ENCODE data around the gene ATG4A. TPM values are rescaled to one million over a fixed set of nuclear protein-coding genes. Genes with fewer than 3 reads are reported as not detected.

The ATG4A gene
- total RNA-seq, 1 experiment from 2014 or later = 3.5 TPM

- H3K4me3 Mint-ChIP-seq = no peak overlapping the region
- TF ChIP-seq HMGA2 (CRISPR knock-in tag; IDR thresholded peaks at IDR 0.05) (no peak), ZNF281 (CRISPR knock-in tag; IDR thresholded peaks at IDR 0.05) (no peak), ATF1 (CRISPR knock-in tag; IDR thresholded peaks at IDR 0.05) (no peak), CDX4 (CRISPR knock-in tag; IDR thresholded peaks at IDR 0.05; ENCODE audit: borderline replicate concordance) (no peak), FOXK1 (CRISPR knock-in tag; IDR thresholded peaks at IDR 0.05) (no peak), JUN (CRISPR knock-in tag; IDR thresholded peaks at IDR 0.05) (no peak), E2F5 (CRISPR knock-in tag; IDR thresholded peaks at IDR 0.05) (no peak), MYBL2 (CRISPR knock-in tag; IDR thresholded peaks at IDR 0.05) (no peak), ATF2 (CRISPR knock-in tag; IDR thresholded peaks at IDR 0.05; ENCODE audit: borderline replicate concordance, low read depth) (no peak), TCF7 (CRISPR knock-in tag; IDR thresholded peaks at IDR 0.05; ENCODE audit: low read depth) (no peak)
- TF ChIP-seq, protein P1, sequence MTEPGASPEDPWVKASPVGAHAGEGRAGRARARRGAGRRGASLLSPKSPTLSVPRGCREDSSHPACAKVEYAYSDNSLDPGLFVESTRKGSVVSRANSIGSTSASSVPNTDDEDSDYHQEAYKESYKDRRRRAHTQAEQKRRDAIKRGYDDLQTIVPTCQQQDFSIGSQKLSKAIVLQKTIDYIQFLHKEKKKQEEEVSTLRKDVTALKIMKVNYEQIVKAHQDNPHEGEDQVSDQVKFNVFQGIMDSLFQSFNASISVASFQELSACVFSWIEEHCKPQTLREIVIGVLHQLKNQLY (CRISPR knock-in tag; IDR thresholded peaks at IDR 0.05) = no peak
- TF ChIP-seq, protein P2, sequence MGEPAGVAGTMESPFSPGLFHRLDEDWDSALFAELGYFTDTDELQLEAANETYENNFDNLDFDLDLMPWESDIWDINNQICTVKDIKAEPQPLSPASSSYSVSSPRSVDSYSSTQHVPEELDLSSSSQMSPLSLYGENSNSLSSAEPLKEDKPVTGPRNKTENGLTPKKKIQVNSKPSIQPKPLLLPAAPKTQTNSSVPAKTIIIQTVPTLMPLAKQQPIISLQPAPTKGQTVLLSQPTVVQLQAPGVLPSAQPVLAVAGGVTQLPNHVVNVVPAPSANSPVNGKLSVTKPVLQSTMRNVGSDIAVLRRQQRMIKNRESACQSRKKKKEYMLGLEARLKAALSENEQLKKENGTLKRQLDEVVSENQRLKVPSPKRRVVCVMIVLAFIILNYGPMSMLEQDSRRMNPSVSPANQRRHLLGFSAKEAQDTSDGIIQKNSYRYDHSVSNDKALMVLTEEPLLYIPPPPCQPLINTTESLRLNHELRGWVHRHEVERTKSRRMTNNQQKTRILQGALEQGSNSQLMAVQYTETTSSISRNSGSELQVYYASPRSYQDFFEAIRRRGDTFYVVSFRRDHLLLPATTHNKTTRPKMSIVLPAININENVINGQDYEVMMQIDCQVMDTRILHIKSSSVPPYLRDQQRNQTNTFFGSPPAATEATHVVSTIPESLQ (CRISPR knock-in tag; IDR thresholded peaks at IDR 0.05) = no peak
- TF ChIP-seq, protein P3, sequence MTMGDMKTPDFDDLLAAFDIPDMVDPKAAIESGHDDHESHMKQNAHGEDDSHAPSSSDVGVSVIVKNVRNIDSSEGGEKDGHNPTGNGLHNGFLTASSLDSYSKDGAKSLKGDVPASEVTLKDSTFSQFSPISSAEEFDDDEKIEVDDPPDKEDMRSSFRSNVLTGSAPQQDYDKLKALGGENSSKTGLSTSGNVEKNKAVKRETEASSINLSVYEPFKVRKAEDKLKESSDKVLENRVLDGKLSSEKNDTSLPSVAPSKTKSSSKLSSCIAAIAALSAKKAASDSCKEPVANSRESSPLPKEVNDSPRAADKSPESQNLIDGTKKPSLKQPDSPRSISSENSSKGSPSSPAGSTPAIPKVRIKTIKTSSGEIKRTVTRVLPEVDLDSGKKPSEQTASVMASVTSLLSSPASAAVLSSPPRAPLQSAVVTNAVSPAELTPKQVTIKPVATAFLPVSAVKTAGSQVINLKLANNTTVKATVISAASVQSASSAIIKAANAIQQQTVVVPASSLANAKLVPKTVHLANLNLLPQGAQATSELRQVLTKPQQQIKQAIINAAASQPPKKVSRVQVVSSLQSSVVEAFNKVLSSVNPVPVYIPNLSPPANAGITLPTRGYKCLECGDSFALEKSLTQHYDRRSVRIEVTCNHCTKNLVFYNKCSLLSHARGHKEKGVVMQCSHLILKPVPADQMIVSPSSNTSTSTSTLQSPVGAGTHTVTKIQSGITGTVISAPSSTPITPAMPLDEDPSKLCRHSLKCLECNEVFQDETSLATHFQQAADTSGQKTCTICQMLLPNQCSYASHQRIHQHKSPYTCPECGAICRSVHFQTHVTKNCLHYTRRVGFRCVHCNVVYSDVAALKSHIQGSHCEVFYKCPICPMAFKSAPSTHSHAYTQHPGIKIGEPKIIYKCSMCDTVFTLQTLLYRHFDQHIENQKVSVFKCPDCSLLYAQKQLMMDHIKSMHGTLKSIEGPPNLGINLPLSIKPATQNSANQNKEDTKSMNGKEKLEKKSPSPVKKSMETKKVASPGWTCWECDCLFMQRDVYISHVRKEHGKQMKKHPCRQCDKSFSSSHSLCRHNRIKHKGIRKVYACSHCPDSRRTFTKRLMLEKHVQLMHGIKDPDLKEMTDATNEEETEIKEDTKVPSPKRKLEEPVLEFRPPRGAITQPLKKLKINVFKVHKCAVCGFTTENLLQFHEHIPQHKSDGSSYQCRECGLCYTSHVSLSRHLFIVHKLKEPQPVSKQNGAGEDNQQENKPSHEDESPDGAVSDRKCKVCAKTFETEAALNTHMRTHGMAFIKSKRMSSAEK (CRISPR knock-in tag; IDR thresholded peaks at IDR 0.05; ENCODE audit: borderline replicate concordance) = no peak
- TF ChIP-seq, protein P4, sequence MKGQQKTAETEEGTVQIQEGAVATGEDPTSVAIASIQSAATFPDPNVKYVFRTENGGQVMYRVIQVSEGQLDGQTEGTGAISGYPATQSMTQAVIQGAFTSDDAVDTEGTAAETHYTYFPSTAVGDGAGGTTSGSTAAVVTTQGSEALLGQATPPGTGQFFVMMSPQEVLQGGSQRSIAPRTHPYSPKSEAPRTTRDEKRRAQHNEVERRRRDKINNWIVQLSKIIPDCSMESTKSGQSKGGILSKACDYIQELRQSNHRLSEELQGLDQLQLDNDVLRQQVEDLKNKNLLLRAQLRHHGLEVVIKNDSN (CRISPR knock-in tag; IDR thresholded peaks at IDR 0.05) = no peak
- peak overlapping the region; percentile 74; the same call in 1 of the 2 replicates for H3K27ac Mint-ChIP-seq
- POLR2A ChIA-PET = no interaction called here
- no peak for DNase-seq (ENCODE audit: low spot score)
- CTCF ChIA-PET = interaction anchor here (3.6 kb wide), 1 partner anchor 12 kb away, joined by 18 read pairs; no protein-coding TSS in a partner anchor
- no peak; the same call in 1 of the 2 replicates for ATAC-seq
- H3K27me3 Mint-ChIP-seq (ENCODE audit: low read depth) = no peaks in the 10 kb centered on the region
- H3K4me1 Mint-ChIP-seq = peaks cover 31% of the 10 kb centered on the region
- H3K36me3 Mint-ChIP-seq = no peaks in the 10 kb centered on the region
- no peaks in the 10 kb centered on the region for H3K9me3 Mint-ChIP-seq
Observed at GRCh38 chrX:108127152-108127551, 35.6 kb downstream of the ATG4A start.

All from WTC11 (cell line).